AG09309 (cell line): ENCODE measurements around the gene ARHGEF17.
A peak's percentile ranks its signal among the peaks of the same experiment; 100 is the strongest.

Experiments
- DNase-seq: peaks from one replicate; pipeline ENCODE4 v3.0.0-alpha.2; 2010; ENCODE audit warnings: low read depth
- H3K4me3 ChIP-seq: 2 replicates; pipeline ENCODE4 v1.5.1; 2011; ENCODE audit warnings: mild to moderate bottlenecking, low read depth, low read length, moderate library complexity; ENCODE audit not compliant: control insufficient read depth
- TF ChIP-seq, protein P1 (sequence below): IDR thresholded peaks from 2 replicates; pipeline ENCODE4 v1.5.1; 2011; ENCODE audit warnings: mild to moderate bottlenecking, low read depth, low read length, inconsistent platforms; ENCODE audit not compliant: insufficient read depth, control insufficient read depth; ENCODE audit errors: missing control alignments

ARHGEF17 gene

DNA sequence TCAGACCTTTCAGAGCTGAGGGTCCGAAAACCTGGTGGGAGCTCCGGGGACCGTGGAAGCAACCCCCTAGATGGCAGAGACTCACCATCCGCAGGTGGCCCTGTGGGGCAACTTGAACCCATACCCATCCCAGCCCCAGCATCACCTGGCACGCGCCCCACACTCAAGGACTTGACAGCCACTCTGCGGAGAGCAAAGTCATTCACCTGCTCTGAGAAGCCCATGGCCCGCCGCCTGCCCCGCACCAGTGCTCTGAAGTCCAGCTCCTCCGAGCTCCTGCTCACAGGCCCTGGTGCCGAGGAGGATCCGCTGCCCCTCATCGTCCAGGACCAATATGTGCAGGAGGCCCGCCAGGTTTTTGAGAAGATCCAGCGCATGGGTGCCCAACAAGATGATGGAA is 2.0 kb downstream of the ARHGEF17 start:
- TF ChIP-seq, protein P1, sequence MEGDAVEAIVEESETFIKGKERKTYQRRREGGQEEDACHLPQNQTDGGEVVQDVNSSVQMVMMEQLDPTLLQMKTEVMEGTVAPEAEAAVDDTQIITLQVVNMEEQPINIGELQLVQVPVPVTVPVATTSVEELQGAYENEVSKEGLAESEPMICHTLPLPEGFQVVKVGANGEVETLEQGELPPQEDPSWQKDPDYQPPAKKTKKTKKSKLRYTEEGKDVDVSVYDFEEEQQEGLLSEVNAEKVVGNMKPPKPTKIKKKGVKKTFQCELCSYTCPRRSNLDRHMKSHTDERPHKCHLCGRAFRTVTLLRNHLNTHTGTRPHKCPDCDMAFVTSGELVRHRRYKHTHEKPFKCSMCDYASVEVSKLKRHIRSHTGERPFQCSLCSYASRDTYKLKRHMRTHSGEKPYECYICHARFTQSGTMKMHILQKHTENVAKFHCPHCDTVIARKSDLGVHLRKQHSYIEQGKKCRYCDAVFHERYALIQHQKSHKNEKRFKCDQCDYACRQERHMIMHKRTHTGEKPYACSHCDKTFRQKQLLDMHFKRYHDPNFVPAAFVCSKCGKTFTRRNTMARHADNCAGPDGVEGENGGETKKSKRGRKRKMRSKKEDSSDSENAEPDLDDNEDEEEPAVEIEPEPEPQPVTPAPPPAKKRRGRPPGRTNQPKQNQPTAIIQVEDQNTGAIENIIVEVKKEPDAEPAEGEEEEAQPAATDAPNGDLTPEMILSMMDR: no peak
- peak overlapping the region; percentile 47 for H3K4me3 ChIP-seq
- no peak for DNase-seq

DNA sequence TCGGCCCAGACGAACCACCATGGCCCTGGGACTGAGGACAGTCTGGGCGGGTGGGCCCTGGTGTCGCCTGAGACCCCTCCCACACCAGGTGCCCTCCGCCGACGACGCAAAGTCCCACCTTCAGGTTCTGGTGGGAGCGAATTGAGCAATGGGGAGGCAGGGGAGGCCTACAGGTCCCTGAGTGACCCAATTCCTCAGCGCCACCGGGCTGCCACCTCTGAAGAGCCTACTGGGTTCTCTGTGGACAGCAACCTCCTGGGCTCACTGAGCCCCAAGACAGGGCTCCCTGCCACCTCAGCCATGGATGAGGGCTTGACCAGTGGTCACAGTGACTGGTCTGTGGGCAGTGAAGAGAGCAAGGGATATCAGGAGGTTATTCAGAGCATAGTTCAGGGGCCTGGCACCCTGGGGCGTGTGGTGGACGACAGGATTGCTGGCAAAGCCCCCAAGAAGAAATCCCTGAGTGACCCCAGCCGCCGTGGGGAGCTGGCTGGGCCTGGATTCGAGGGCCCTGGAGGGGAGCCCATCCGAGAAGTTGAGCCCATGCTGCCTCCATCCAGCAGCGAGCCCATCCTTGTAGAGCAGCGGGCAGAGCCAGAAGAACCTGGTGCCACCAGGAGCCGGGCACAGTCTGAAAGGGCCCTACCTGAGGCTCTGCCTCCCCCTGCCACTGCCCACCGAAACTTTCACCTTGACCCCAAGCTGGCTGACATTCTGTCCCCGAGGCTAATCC is 2.8 kb downstream of the ARHGEF17 start:
- no peak for DNase-seq
- H3K4me3 ChIP-seq: peak overlapping the region; percentile 47
- TF ChIP-seq, protein P1: no peak

DNA sequence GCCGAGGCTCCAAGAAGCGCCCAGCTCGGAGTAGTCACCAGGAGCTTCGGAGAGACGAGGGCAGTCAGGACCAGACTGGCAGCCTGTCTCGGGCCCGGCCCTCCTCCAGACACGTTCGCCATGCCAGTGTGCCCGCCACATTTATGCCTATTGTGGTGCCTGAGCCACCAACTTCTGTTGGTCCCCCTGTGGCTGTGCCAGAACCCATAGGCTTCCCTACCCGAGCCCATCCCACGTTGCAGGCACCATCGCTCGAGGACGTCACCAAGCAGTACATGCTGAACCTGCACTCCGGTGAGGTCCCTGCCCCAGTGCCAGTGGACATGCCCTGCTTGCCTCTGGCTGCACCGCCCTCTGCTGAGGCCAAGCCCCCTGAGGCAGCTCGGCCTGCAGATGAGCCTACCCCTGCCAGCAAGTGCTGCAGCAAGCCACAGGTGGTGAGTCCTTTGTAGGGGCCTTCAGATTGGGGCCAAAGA is 3.4 kb downstream of the ARHGEF17 start:
- peak overlapping the region; percentile 47 for H3K4me3 ChIP-seq
- DNase-seq: no peak
- TF ChIP-seq, protein P1: no peak

DNA sequence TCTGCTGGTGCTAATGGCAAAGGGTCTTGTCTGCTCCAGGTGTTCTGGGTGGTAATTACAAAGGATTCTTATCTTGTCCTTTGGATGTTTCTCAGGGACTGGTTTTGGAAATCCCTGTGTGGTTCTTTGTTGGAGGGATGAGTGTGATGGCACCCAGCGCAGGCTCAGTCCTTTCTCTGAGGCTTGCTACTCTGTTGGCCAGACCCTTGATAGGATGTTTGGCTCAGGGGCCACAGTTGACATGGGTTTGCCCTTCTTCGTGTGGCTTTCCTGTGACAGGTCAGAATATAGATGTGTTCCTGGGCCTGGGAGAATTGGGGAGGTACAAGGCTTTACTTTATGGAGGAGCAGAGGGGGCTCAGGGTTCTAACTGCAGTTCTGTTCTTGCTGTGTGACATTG is 4.0 kb downstream of the ARHGEF17 start:
- TF ChIP-seq, protein P1: no peak
- DNase-seq: no peak
- peak overlapping the region; percentile 47 for H3K4me3 ChIP-seq

DNA sequence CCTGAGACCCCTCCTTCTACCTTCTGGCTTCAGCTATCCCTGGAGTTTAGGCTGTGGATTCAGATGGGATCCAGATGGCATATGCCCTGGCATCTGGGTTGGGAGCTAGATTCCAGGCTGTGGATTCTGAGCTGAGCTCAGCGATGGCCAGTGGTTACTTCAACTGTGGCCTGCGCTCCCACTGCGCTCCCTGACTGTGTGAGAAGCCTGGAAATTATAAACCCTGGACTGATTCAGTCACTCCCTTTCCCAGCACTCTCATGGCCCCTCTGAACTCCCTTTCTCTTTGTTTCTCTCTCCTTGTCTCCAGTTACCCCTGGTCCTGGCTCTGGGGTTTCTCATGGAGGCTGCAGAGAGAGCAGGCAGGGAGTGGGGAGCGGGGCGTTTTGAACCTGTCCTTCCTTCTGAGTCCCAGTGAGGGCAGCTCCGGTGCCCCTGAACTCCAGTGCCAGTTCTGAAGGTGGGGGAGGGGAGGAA is 4.8 kb downstream of the ARHGEF17 start:
- TF ChIP-seq, protein P1: no peak
- H3K4me3 ChIP-seq: peak overlapping the region; percentile 47
- no peak for DNase-seq

DNA sequence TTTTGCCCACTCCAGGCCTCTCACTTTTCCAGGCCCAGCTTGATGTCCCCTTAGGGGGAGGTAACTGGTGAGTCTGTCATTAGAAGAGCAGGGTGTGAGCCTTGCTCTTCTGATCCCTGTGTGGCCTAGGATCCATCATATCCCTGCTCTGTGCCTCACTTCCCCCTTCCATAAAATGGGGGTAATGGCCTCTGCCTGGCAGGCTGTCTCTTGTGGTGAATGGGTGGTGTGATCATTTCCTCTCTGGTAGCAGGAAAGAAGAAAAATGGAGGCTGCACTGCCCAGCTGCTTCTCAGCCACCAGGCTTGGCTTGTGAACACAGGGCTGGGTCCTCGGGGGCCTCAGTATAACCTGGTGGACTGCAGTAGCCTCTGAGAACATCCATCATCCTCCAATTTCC is 5.6 kb downstream of the ARHGEF17 start:
- H3K4me3 ChIP-seq: peak overlapping the region; percentile 47
- TF ChIP-seq, protein P1: no peak
- DNase-seq: no peak
